ENCODE measurements around the gene RBM12. TPM values are rescaled to one million over a fixed set of nuclear protein-coding genes. Genes with fewer than 3 reads are reported as not detected.
"Not testable (repeated sequence)": the region's sequence is repeated elsewhere in the genome, so short reads cannot be mapped to it uniquely, and the experiment has no call there.

RBM12 gene, protein sequence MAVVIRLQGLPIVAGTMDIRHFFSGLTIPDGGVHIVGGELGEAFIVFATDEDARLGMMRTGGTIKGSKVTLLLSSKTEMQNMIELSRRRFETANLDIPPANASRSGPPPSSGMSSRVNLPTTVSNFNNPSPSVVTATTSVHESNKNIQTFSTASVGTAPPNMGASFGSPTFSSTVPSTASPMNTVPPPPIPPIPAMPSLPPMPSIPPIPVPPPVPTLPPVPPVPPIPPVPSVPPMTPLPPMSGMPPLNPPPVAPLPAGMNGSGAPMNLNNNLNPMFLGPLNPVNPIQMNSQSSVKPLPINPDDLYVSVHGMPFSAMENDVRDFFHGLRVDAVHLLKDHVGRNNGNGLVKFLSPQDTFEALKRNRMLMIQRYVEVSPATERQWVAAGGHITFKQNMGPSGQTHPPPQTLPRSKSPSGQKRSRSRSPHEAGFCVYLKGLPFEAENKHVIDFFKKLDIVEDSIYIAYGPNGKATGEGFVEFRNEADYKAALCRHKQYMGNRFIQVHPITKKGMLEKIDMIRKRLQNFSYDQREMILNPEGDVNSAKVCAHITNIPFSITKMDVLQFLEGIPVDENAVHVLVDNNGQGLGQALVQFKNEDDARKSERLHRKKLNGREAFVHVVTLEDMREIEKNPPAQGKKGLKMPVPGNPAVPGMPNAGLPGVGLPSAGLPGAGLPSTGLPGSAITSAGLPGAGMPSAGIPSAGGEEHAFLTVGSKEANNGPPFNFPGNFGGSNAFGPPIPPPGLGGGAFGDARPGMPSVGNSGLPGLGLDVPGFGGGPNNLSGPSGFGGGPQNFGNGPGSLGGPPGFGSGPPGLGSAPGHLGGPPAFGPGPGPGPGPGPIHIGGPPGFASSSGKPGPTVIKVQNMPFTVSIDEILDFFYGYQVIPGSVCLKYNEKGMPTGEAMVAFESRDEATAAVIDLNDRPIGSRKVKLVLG
- total RNA-seq: 46.2 TPM
- long read RNA-seq, full-length matches to known transcripts: 29 of 34 reads
- long read RNA-seq, partial matches to known transcripts: 0 of 34 reads
- long read RNA-seq, other reads (novel, unspliced or antisense): 5 of 34 reads

- peaks cover 55% of the 10 kb centered on the region for H3K4me1 ChIP-seq
- peak; percentile 92 for DNase-seq
- H3K9me3 ChIP-seq (replicated peaks): no peaks in the 10 kb centered on the region
- H3K4me3 ChIP-seq: peak within 1 kb of the TSS; percentile 86
- no peak for TF ChIP-seq CTCF (IDR thresholded peaks at IDR 0.05; ENCODE audit: borderline replicate concordance)
- H3K27me3 ChIP-seq (ENCODE audit: low read depth): no peaks in the 10 kb centered on the region
- intact Hi-C loops (cut with micrococcal nuclease): no loop called here
- peaks cover 15% of the 10 kb centered on the region for H3K36me3 ChIP-seq
- peak within 1 kb of the TSS; percentile 97 for H3K27ac ChIP-seq (replicated peaks)
These were observed at the start of gene RBM12, which contains the start of gene CPNE1 for GRCh38 chr20:35664466-35665206. TSS of gene RBM12 (minus strand) at chr20:35664900. CDS start at chr20:35655322, 9,578 bp downstream. TSS of gene CPNE1 (minus strand) at chr20:35664900. CDS start at chr20:35632923, 31,977 bp downstream.

DNA sequence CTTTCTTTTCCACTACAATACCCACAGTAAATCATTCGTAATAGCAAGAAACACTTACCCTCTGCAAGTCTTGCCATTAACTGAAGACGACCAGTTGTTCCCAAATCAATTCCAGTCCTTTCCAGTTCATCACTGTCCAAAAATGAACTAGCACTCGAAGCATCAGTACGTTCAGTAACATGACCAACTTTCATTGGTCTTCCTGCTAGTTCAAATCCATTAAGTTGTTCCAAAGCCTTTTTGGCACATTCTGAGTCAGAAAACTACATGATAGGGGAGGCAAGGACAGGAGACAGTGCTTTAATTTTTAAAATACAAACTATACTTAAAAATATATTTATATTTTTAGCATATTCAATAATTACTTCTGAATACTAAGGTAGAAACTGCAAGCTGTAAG lies 49.4 kb upstream of the RBM12 start:
- no peaks in the 10 kb centered on the region for H3K9me3 ChIP-seq (replicated peaks)
- H3K4me3 ChIP-seq: no peak overlapping the region
- no peaks in the 10 kb centered on the region for H3K27me3 ChIP-seq (ENCODE audit: low read depth)
- intact Hi-C loops (cut with micrococcal nuclease): no loop called here
- no peak for TF ChIP-seq CTCF (IDR thresholded peaks at IDR 0.05; ENCODE audit: borderline replicate concordance)
- no peak for DNase-seq
- H3K36me3 ChIP-seq: peaks cover 99% of the 10 kb centered on the region
- no peak overlapping the region for H3K27ac ChIP-seq (replicated peaks)
- H3K4me1 ChIP-seq: peaks cover 62% of the 10 kb centered on the region

- H3K27me3 ChIP-seq (ENCODE audit: low read depth); H3K4me3 ChIP-seq; H3K9me3 ChIP-seq (replicated peaks); H3K27ac ChIP-seq (replicated peaks); intact Hi-C loops (cut with micrococcal nuclease); DNase-seq: not testable (repeated sequence)
- Histone ChIP-seq H3K4me1 (peaks cover 65% of the 10 kb centered on the region), H3K36me3 (peaks cover 99% of the 10 kb centered on the region)
These were observed 48.4 kb upstream of the RBM12 start for GRCh38 chr20:35713120-35713519.

- Histone ChIP-seq H3K9me3 (replicated peaks) (no peaks in the 10 kb centered on the region), H3K4me3 (no peak overlapping the region), H3K4me1 (peaks cover 57% of the 10 kb centered on the region), H3K27ac (replicated peaks) (no peak overlapping the region), H3K27me3 (ENCODE audit: low read depth) (no peaks in the 10 kb centered on the region), H3K36me3 (peaks cover 99% of the 10 kb centered on the region)
- no peak for TF ChIP-seq CTCF (IDR thresholded peaks at IDR 0.05; ENCODE audit: borderline replicate concordance)
- intact Hi-C loops (cut with micrococcal nuclease): no loop called here
- DNase-seq: no peak
These were observed 47.0 kb upstream of the RBM12 start for GRCh38 chr20:35711588-35712209.

GRCh38 chr20:35710884-35711587 lies 46.3 kb upstream of the RBM12 start:
- peaks cover 57% of the 10 kb centered on the region for H3K4me1 ChIP-seq
- no peak for TF ChIP-seq CTCF (IDR thresholded peaks at IDR 0.05; ENCODE audit: borderline replicate concordance)
- no peak for DNase-seq
- peaks cover 99% of the 10 kb centered on the region for H3K36me3 ChIP-seq
- H3K27ac ChIP-seq (replicated peaks): no peak overlapping the region
- H3K27me3 ChIP-seq (ENCODE audit: low read depth): no peaks in the 10 kb centered on the region
- no peaks in the 10 kb centered on the region for H3K9me3 ChIP-seq (replicated peaks)
- no peak overlapping the region for H3K4me3 ChIP-seq
- intact Hi-C loops (cut with micrococcal nuclease): no loop called here
